AG10803 (cell line): ENCODE measurements around the gene NFKBIZ.

Experiments used
- DNase-seq: peaks from one replicate; pipeline ENCODE4 v3.0.0; 2010; ENCODE audit warnings: low read depth
- H3K4me3 ChIP-seq: 2 replicates; pipeline ENCODE4 v1.5.1; 2011; ENCODE audit warnings: mild to moderate bottlenecking, low read length, control low read depth
- TF ChIP-seq, protein P1 (sequence below): conservative IDR thresholded peaks from 2 replicates; pipeline ENCODE4 v1.5.1; 2011; ENCODE audit warnings: mild to moderate bottlenecking, low read length, control low read depth, inconsistent platforms

Gene NFKBIZ

DNA sequence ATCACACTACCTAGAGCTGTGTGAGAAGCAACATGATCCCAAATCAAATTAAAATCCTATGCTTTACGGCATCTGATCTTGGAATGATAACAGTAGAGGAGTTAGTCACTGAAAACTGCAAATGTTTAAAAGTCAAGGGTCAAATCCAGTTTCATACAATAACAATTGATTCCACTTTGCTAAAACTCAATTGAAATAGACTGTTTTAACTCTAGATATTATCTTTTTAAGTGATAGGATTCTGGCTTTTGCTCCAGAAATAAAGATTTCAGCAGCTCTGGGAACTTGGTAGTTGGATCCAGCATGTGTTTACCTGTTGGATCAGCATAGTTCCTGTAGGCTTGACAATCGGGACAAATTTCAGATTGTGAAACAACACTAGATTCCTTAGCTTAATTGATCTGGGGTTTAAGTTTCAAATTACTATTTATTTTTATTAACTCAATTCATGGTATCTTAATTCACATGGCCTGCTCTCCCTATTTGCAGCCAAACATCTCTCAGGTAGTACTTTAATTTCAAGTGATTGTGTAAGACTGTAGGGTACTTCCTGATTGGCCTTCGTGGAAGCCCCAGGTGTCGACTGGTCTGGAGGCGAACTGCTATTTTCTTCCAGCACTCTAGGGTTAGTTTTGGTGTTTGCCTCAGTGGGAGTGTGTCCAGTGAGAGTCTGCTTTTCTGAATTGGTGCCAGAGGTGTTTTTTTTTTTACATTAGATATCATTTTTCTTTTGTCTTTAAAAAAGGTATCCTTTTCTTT lies 16.6 kb downstream of the NFKBIZ start:
- H3K4me3 ChIP-seq, result no peak overlapping the region
- no peak for DNase-seq

DNA sequence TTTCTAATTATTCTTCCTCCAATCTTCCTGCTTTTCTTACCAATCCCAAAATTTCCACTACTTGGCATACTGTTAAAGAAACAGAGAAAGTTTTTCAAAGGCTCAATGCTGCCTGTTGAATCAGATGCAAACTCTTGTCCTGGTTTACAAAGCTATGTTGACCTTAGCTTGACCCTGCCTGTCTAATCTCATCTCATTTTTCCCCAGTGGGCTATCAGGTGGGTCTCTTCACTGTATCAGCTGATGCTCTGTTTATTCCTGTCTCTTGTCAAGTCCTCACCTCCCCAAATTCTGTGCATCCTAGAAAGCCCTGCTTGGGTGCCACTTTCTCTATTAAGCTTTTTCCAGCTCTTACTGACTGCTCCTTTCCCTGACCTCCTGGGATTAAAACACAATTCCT lies 18.2 kb downstream of the NFKBIZ start:
- TF ChIP-seq, protein P1, sequence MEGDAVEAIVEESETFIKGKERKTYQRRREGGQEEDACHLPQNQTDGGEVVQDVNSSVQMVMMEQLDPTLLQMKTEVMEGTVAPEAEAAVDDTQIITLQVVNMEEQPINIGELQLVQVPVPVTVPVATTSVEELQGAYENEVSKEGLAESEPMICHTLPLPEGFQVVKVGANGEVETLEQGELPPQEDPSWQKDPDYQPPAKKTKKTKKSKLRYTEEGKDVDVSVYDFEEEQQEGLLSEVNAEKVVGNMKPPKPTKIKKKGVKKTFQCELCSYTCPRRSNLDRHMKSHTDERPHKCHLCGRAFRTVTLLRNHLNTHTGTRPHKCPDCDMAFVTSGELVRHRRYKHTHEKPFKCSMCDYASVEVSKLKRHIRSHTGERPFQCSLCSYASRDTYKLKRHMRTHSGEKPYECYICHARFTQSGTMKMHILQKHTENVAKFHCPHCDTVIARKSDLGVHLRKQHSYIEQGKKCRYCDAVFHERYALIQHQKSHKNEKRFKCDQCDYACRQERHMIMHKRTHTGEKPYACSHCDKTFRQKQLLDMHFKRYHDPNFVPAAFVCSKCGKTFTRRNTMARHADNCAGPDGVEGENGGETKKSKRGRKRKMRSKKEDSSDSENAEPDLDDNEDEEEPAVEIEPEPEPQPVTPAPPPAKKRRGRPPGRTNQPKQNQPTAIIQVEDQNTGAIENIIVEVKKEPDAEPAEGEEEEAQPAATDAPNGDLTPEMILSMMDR, result no peak
- DNase-seq, result no peak
- H3K4me3 ChIP-seq, result no peak overlapping the region

More for the DNA sequence above, 16.6 kb downstream of the NFKBIZ start:
- TF ChIP-seq, protein P1, result no peak

DNA sequence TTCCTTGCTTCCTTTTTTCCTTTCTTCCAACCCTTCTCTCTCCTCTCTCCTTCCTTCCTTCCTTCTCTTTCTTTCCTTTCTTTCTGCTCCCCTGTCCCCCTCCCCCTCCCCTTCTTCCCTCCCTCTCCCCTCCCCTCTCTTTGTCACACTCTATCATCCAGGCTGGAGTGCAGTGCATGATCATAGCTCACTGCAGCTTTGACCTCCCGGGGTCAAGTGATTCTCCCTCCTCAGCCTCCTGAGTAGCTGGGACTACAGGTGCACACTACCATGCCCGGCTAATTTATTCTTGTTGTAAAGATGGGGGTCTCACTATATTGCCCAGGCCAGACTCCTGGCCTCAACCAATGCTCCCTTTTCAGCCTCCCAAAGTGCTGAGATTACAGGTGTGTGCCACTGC lies 18.7 kb downstream of the NFKBIZ start:
- DNase-seq, result no peak
- no peak overlapping the region for H3K4me3 ChIP-seq
- TF ChIP-seq, protein P1, result no peak

DNA sequence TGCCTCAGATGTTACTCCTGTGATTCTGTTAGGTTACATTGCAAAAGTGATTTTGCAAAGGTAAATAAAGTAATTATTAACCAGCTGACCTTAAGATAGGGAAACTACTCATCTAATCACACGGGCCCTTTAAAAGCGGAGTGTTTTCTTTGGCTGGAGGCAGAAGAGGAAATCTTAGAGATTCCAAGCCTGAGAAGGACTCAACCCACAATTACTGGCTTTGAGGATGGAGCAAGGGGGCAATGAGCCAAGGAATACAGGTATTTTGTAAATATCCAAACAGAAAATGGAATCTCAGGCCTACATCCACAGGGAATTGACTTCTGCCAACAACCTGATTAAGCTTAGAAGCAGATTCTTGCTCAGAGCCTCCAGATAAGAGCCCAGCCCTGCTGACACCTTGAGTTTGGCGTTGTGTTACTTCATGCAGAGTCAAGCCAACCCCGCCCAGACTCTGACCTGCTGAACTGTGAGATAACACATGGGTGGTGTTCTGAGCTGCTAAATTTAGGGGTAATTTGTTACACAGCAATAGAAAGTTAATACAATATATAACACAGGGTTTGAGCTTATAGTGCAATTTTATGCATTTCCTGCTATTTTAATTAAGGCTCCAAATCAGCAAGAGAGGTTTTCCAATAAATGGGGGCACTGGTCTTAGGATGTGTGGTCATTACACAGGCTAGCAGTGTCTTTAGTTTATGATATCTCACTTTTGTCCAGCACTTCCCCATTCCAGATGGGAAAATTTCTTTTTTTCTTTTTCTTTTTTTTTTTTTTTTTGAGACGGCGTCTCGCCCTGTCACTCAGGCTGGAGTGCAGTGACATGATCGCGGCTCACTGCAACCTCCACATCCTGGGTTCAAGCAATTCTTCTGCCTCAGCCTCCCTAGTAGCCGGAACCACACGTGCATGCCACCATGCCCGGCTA lies 19.5 kb downstream of the NFKBIZ start:
- H3K4me3 ChIP-seq, result no peak overlapping the region
- no peak for DNase-seq
- TF ChIP-seq, protein P1, result no peak

DNA sequence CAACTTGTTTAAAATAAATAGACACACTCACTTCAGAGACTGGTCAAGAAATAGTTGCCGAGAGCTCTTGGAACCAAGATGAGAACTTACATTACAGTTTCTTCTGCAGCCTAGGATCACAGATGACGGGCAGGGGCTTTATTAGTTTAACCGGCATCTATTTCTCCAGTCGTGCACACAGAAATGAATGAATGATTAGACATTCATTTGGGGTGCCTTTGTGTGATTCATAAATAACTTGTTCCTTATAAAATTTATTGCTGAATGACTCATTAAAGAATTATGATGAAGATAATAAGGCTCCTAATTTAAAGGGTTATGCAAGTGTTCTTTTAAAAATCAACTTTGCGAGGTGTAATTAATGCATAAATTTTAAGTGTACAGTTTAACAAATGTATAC lies 20.8 kb downstream of the NFKBIZ start:
- no peak for DNase-seq
- H3K4me3 ChIP-seq, result no peak overlapping the region

DNA sequence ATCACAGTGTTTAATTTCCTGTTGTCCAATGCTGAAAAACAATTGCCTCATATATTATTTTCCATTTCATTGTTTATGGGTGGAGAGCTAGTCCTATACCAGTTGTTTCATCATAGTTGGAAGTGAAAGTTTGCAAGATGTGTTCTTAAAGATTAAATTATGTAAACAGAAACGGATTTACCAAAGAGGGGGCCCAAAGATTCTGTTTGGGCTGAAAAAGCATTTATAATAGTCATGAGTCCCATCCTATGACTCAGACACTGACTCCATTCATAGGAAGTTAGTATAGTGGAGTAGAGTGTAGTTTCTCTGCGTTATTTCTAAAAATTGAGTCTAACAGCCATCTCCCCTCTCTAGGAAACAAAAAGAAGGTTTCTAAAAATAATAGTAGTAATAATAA lies 24.3 kb downstream of the NFKBIZ start:
- TF ChIP-seq, protein P1, result no peak
- no peak overlapping the region for H3K4me3 ChIP-seq
- DNase-seq, result no peak

More for the DNA sequence above, 20.8 kb downstream of the NFKBIZ start:
- TF ChIP-seq, protein P1, result no peak
